Naive thymus-derived CD4-positive, alpha-beta T cell (primary cell): ENCODE data around the gene SLC16A7. TPM values are rescaled to one million over a fixed set of nuclear protein-coding genes. Genes with fewer than 3 reads are reported as not detected.

Experiments
- ATAC-seq: fragments of 150-1000 bp; cut with Tn5 transposase; 2 replicates; pipeline ENCODE4 v1.10.0; 2021; ENCODE audit warnings: mild to moderate bottlenecking, moderate library complexity
- CTCF ChIA-PET: fragments of 350-600 bp; sonication (Branson Sonifier 250); formaldehyde crosslinking; loops from one replicate; lab custom pipeline; 2021; ENCODE audit warnings: antibody characterized with exemption; lab: Charles Lee
- POLR2A ChIA-PET: fragments of 350-600 bp; sonication (Branson Sonifier 250); formaldehyde crosslinking; loops from one replicate; lab custom pipeline; 2021; ENCODE audit warnings: antibody characterized with exemption, inconsistent platforms; lab: Charles Lee
- DNase-seq, 9 donors: peaks; one replicate each; pipeline versions ENCODE4 v3.0.0 to v3.0.0-alpha.2; 2020 to 2022; ENCODE audit warnings: mixed read lengths in 1 of 9
- H3K27ac ChIP-seq: one replicate; pipeline ENCODE4 v1.7.0; 2013; ENCODE audit warnings: mild to moderate bottlenecking, low read depth, low read length, moderate library complexity
- H3K27me3 ChIP-seq, 2 donors: one replicate each; pipeline ENCODE4 v1.7.0; 2013; ENCODE audit warnings: low read length in 2 of 2, mild to moderate bottlenecking in 2 of 2, moderate library complexity in 2 of 2; ENCODE audit not compliant: control insufficient read depth in 2 of 2, insufficient read depth in 2 of 2
- H3K36me3 ChIP-seq, 3 experiments: 1 replicate in 2 of 3; 2 replicates in 1 of 3; pipeline ENCODE4 v1.7.0; 2013; ENCODE audit warnings: low read length in 3 of 3, mild to moderate bottlenecking in 3 of 3, moderate library complexity in 1 of 3; ENCODE audit not compliant: insufficient read depth in 3 of 3, control insufficient read depth in 2 of 3
- H3K4me1 ChIP-seq, 2 donors: one replicate each; pipeline ENCODE4 v1.7.0; 2013; ENCODE audit warnings: low read length in 2 of 2, mild to moderate bottlenecking in 2 of 2, moderate library complexity in 1 of 2; ENCODE audit not compliant: control insufficient read depth in 2 of 2, insufficient read depth in 2 of 2
- H3K4me3 ChIP-seq: 2 replicates; pipeline ENCODE4 v1.7.0; 2013; ENCODE audit warnings: mild to moderate bottlenecking, low read length
- H3K9me3 ChIP-seq, 3 experiments: 1 replicate in 2 of 3; 2 replicates in 1 of 3; pipeline ENCODE4 v1.7.0; 2013; ENCODE audit warnings: low read length in 3 of 3; ENCODE audit not compliant: control insufficient read depth in 2 of 3
- H3K27ac Mint-ChIP-seq, 9 donors: one replicate each; pipeline ENCODE4 v1.8.0; 2020 to 2022; ENCODE audit warnings: mixed read lengths in 9 of 9, mild to moderate bottlenecking in 8 of 9, moderate library complexity in 5 of 9, inconsistent platforms in 2 of 9
- H3K27me3 Mint-ChIP-seq, 5 donors: one replicate each; pipeline ENCODE4 v1.8.0; 2021 to 2022; ENCODE audit warnings: mixed read lengths in 5 of 5, mild to moderate bottlenecking in 1 of 5
- H3K36me3 Mint-ChIP-seq, 5 donors: one replicate each; pipeline ENCODE4 v1.8.0; 2020 to 2022; ENCODE audit warnings: mixed read lengths in 5 of 5, mild to moderate bottlenecking in 3 of 5, inconsistent platforms in 1 of 5
- H3K4me1 Mint-ChIP-seq, 7 donors: one replicate each; pipeline ENCODE4 v1.8.0; 2020 to 2022; ENCODE audit warnings: mixed read lengths in 7 of 7, mild to moderate bottlenecking in 3 of 7, inconsistent platforms in 1 of 7
- H3K4me3 Mint-ChIP-seq, 10 donors: one replicate each; pipeline ENCODE4 v1.8.0; 2020 to 2022; ENCODE audit warnings: mild to moderate bottlenecking in 10 of 10, mixed read lengths in 10 of 10, moderate library complexity in 6 of 10, inconsistent platforms in 2 of 10
- H3K9me3 Mint-ChIP-seq, 11 donors: one replicate each; pipeline ENCODE4 v1.8.0; 2020 to 2022; ENCODE audit warnings: mixed read lengths in 11 of 11, mild to moderate bottlenecking in 4 of 11, inconsistent platforms in 1 of 11, moderate library complexity in 1 of 11
- intact Hi-C, 2 donors: fragments of 100-400 bp; cut with micrococcal nuclease; formaldehyde crosslinking; loops; one replicate each; pipeline ENCODE4 v1.15.1; 2023
- polyA plus RNA-seq, 2 donors: library from polyadenylated mRNA; unstranded; fragments of 300-500 nt; fragmentation: Illumina TruSeq; gene quantifications; one replicate each; pipeline ENCODE4 v1.2.3, GENCODE V29; 2021
- total RNA-seq, 6 experiments: library from RNA in 5 of 6; stranded (reverse) in 5 of 6; gene quantifications; 1 replicate in 5 of 6; 2 replicates in 1 of 6; pipeline ENCODE4 v1.2.3 and lab custom pipeline; 2021 to 2026

The SLC16A7 gene
- total and polyA plus RNA-seq, 7 experiments from 2014 or later, result 19.4 to 57.5 (median 38.9) TPM

DNA sequence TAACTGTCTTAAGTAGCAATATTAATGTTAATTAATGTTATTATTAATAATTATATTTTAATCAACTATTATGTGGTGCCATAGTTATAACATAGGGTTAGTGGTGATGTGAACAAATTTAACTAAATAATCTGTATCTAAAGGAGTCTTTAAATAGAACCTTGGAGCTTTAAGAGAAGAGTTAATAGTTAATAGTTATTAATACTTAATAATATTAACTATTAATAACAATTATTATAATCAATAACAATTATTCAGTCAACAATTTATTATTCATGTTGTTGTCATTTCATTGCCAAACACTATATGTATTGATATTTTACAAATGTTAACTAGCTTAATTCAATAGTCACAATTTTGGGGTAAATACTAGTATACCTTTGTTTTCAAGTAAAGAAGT lies 58.2 kb downstream of the SLC16A7 start:
- Histone ChIP-seq H3K9me3 (no peaks in the 10 kb centered on the region), H3K27me3 (no peaks in the 10 kb centered on the region), H3K4me1 (peaks cover 3 to 5% of the 10 kb centered on the region in 2 donors), H3K36me3 (peaks cover 0 to 6% (median 0%) of the 10 kb centered on the region in 3 experiments), H3K4me3 (no peak overlapping the region), H3K27ac (no peak overlapping the region)
- Mint-ChIP-seq H3K27me3 (no peaks in the 10 kb centered on the region), H3K4me1 (peaks cover 9 to 68% (median 51%) of the 10 kb centered on the region in 7 donors), H3K36me3 (peaks cover 4 to 30% (median 25%) of the 10 kb centered on the region in 5 donors), H3K27ac (no peak overlapping the region), H3K9me3 (no peaks in the 10 kb centered on the region), H3K4me3 (no peak overlapping the region)
- POLR2A ChIA-PET, result no interaction called here
- ATAC-seq, result no peak
- intact Hi-C loops, result loop anchor here in 1 of 2 donors (5.0 kb wide), 1 partner anchor 33 kb away; no protein-coding TSS in a partner anchor
- no peak for DNase-seq
- CTCF ChIA-PET, result no interaction called here

- intact Hi-C loops, result no loop called here
- Histone ChIP-seq H3K9me3 (no peaks in the 10 kb centered on the region), H3K4me3 (no peak overlapping the region), H3K27ac (no peak overlapping the region), H3K27me3 (no peaks in the 10 kb centered on the region), H3K36me3 (peaks cover 0 to 6% (median 0%) of the 10 kb centered on the region in 3 experiments), H3K4me1 (no peaks in the 10 kb centered on the region)
- POLR2A ChIA-PET, result no interaction called here
- DNase-seq (no peak), ATAC-seq (no peak)
- peaks cover 2 to 73% (median 55%) of the 10 kb centered on the region in 7 donors for H3K4me1 Mint-ChIP-seq
- no peak overlapping the region for H3K4me3 Mint-ChIP-seq
- no peaks in the 10 kb centered on the region for H3K9me3 Mint-ChIP-seq
- H3K27ac Mint-ChIP-seq, result peak overlapping the region in 1 of 9 donors; percentile 4
- peaks cover 4 to 40% (median 27%) of the 10 kb centered on the region in 5 donors for H3K36me3 Mint-ChIP-seq
- CTCF ChIA-PET, result no interaction called here
- H3K27me3 Mint-ChIP-seq, result no peaks in the 10 kb centered on the region
Measured at GRCh38 chr12:59657266-59657665, 61.4 kb downstream of the SLC16A7 start.

DNA sequence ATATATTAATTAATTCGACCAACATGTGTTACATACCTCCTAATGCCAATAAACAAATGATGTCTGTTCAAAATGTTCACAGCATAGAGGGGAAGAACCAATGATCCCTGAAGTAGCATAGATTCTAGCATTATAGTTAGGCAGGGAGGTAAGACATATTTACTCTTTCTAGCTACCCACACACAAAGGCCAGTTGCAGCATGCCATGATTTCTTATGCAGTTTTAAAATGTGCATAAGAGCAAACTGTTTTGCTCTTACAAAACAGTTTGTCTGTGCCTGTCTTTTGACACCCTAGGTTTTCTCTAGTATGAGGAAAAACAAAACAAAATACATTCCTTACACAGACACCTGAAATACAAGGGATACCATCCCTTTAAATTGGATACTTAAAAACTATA lies 61.9 kb downstream of the SLC16A7 start:
- no peak overlapping the region for H3K4me3 ChIP-seq
- H3K9me3 ChIP-seq, result no peaks in the 10 kb centered on the region
- H3K27me3 ChIP-seq, result no peaks in the 10 kb centered on the region
- H3K27ac ChIP-seq, result no peak overlapping the region
- H3K4me3 Mint-ChIP-seq, result no peak overlapping the region
- intact Hi-C loops, result no loop called here
- CTCF ChIA-PET, result no interaction called here
- H3K9me3 Mint-ChIP-seq, result no peaks in the 10 kb centered on the region
- DNase-seq (no peak), ATAC-seq (no peak)
- H3K36me3 Mint-ChIP-seq, result peaks cover 4 to 40% (median 27%) of the 10 kb centered on the region in 5 donors
- POLR2A ChIA-PET, result no interaction called here
- H3K27ac Mint-ChIP-seq, result peak overlapping the region in 1 of 9 donors; percentile 4
- no peaks in the 10 kb centered on the region for H3K27me3 Mint-ChIP-seq
- H3K4me1 Mint-ChIP-seq, result peaks cover 4 to 76% (median 59%) of the 10 kb centered on the region in 7 donors
- H3K36me3 ChIP-seq, result peaks cover 0 to 6% (median 0%) of the 10 kb centered on the region in 3 experiments
- H3K4me1 ChIP-seq, result no peaks in the 10 kb centered on the region

DNA sequence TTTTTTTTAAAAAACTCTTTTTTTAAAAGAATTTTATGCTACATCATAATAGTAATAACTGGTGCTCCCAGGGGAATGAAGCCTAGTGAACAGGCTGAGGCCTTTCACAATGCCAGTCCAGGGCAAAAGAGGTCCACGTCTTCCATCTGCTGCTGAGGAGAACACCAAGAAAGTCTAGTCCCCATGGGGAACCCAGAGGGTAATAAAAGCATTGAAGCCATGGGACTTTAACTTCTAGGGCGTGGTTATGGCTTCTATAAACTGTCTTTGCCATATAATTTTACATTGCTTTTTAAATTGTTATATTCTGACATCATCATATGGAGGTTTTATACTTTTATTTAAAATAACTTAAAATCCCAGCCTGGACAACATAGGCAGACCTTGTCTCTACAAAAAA lies 64.3 kb downstream of the SLC16A7 start:
- Mint-ChIP-seq H3K27ac (peak overlapping the region in 1 of 9 donors; percentile 65), H3K27me3 (no peaks in the 10 kb centered on the region), H3K4me1 (peaks cover 4 to 70% (median 58%) of the 10 kb centered on the region in 7 donors), H3K36me3 (peaks cover 2 to 49% (median 33%) of the 10 kb centered on the region in 5 donors), H3K4me3 (peak overlapping the region in 1 of 10 donors; percentile 47), H3K9me3 (peaks cover 0 to 6% (median 0%) of the 10 kb centered on the region in 11 donors)
- no peak overlapping the region for H3K27ac ChIP-seq
- ChIA-PET CTCF (no interaction called here), POLR2A (no interaction called here)
- no peak overlapping the region for H3K4me3 ChIP-seq
- intact Hi-C loops, result no loop called here
- ATAC-seq (no peak), DNase-seq (no peak)
- H3K4me1 ChIP-seq, result no peaks in the 10 kb centered on the region
- H3K27me3 ChIP-seq, result no peaks in the 10 kb centered on the region
- H3K36me3 ChIP-seq, result peaks cover 0 to under 1% (median 0%) of the 10 kb centered on the region in 3 experiments
- H3K9me3 ChIP-seq, result no peaks in the 10 kb centered on the region

- Mint-ChIP-seq H3K4me1 (peaks cover 4 to 61% (median 56%) of the 10 kb centered on the region in 7 donors), H3K4me3 (peak overlapping the region in 1 of 10 donors; percentile 31), H3K27me3 (no peaks in the 10 kb centered on the region), H3K9me3 (peaks cover 0 to 6% (median 4%) of the 10 kb centered on the region in 11 donors), H3K36me3 (peaks cover 0 to 46% (median 28%) of the 10 kb centered on the region in 5 donors), H3K27ac (no peak overlapping the region)
- Histone ChIP-seq H3K27ac (no peak overlapping the region), H3K36me3 (no peaks in the 10 kb centered on the region), H3K9me3 (no peaks in the 10 kb centered on the region), H3K4me1 (no peaks in the 10 kb centered on the region), H3K27me3 (no peaks in the 10 kb centered on the region), H3K4me3 (no peak overlapping the region)
- intact Hi-C loops, result no loop called here
- no peak for ATAC-seq
- ChIA-PET CTCF (no interaction called here), POLR2A (no interaction called here)
- no peak for DNase-seq
Measured at GRCh38 chr12:59660921-59661597, 65.2 kb downstream of the SLC16A7 start.

DNA sequence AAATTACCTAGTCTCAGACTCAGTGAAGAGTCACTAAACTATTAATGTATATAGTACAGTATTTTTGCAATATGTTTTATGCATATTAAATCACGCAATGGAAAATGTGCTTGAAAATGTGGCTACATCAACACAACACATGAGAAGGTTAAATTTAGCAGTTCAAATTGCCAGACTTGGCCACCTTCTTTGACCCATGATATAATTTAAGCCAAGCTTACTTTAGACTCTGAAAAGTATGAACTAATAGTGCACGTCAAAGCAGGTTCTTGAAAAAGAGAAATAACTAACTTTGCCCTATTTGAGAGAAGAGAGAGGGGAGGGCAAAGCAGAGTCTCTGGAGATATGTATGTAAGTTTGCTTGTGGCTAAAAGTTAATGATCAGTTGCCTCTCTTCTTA lies 68.7 kb downstream of the SLC16A7 start:
- H3K27ac Mint-ChIP-seq, result peak overlapping the region in 1 of 9 donors; percentile 16
- intact Hi-C loops, result no loop called here
- H3K27me3 ChIP-seq, result no peaks in the 10 kb centered on the region
- peaks cover 0 to 9% (median 0%) of the 10 kb centered on the region in 3 experiments for H3K36me3 ChIP-seq
- H3K4me1 Mint-ChIP-seq, result peaks cover 4 to 57% (median 53%) of the 10 kb centered on the region in 7 donors
- peaks cover 19 to 54% (median 44%) of the 10 kb centered on the region in 5 donors for H3K36me3 Mint-ChIP-seq
- ATAC-seq (no peak), DNase-seq (no peak)
- no peaks in the 10 kb centered on the region for H3K27me3 Mint-ChIP-seq
- H3K4me3 ChIP-seq, result no peak overlapping the region
- no peaks in the 10 kb centered on the region for H3K4me1 ChIP-seq
- peaks cover 0 to 8% (median 0%) of the 10 kb centered on the region in 3 experiments for H3K9me3 ChIP-seq
- no peak overlapping the region for H3K4me3 Mint-ChIP-seq
- ChIA-PET POLR2A (no interaction called here), CTCF (no interaction called here)
- no peak overlapping the region for H3K27ac ChIP-seq
- peaks cover 4 to 28% (median 17%) of the 10 kb centered on the region in 11 donors for H3K9me3 Mint-ChIP-seq
